VCaP (cell line): ENCODE results near the gene PSPC1.
"Not testable (repeated sequence)": the region's sequence is repeated elsewhere in the genome, so short reads cannot be mapped to it uniquely, and the experiment has no call there.

Experiments
- H3K27ac ChIP-seq: fragments of 450-650 bp; 2 replicates; pipeline ENCODE4 v1.5.1; 2017
- CTCF ChIP-seq: fragments of 450-650 bp; conservative IDR thresholded peaks from 2 replicates; pipeline ENCODE4 v1.5.1; 2017; ENCODE audit warnings: mild to moderate bottlenecking, moderate library complexity

The PSPC1 gene

GRCh38 chr13:19782727-19783682, at the start of gene PSPC1:
Gene PSPC1, minus strand, starts transcription at chr13:19782945. Its CDS starts 188 bp downstream, at chr13:19782757.
- peak within 1 kb of the TSS; percentile 97 for H3K27ac ChIP-seq
- TF ChIP-seq CTCF: 0 out of 2 replicates have a peak, but pooled peaks have one; percentile 4

GRCh38 chr13:19822673-19823072, 39.9 kb upstream of the PSPC1 start:
- H3K27ac ChIP-seq: no peak overlapping the region
- no peak for TF ChIP-seq CTCF

GRCh38 chr13:19818223-19818842, 35.6 kb upstream of the PSPC1 start:
- peak; percentile 51; the same call in 1 of the 2 replicates for TF ChIP-seq CTCF
- no peak overlapping the region for H3K27ac ChIP-seq

- TF ChIP-seq CTCF: no peak
- no peak overlapping the region for H3K27ac ChIP-seq
These were observed 34.9 kb upstream of the PSPC1 start for GRCh38 chr13:19817510-19818158.

GRCh38 chr13:19817106-19817505, 34.4 kb upstream of the PSPC1 start:
- TF ChIP-seq CTCF: no peak
- H3K27ac ChIP-seq: no peak overlapping the region

- H3K27ac ChIP-seq: not testable (repeated sequence)
These were observed 33.1 kb upstream of the PSPC1 start for GRCh38 chr13:19815842-19816241.

- H3K27ac ChIP-seq: no peak overlapping the region
- no peak for TF ChIP-seq CTCF
These were observed 28.5 kb upstream of the PSPC1 start for GRCh38 chr13:19810996-19811881.
